Mesendoderm (in vitro differentiated cells): Measurements from ENCODE around the gene PRDM16.

ENCODE experiments used
- DNase-seq: peaks from one replicate; pipeline ENCODE4 v3.0.0; 2013
- H2AK5ac ChIP-seq: 2 replicates; pipeline ENCODE4 v1.6.1; 2013; ENCODE audit warnings: low read length, inconsistent platforms
- H2BK120ac ChIP-seq: 2 replicates; pipeline ENCODE4 v1.6.1; 2013; ENCODE audit warnings: low read depth, mild to moderate bottlenecking, low read length, moderate library complexity, mixed read lengths
- H2BK15ac ChIP-seq: replicated peaks from 2 replicates; pipeline ENCODE4 v1.6.1; 2013; ENCODE audit warnings: low read depth, mild to moderate bottlenecking, moderate library complexity
- H2BK5ac ChIP-seq: 2 replicates; pipeline ENCODE4 v1.6.1; 2013; ENCODE audit warnings: low read length, inconsistent platforms
- H3K18ac ChIP-seq: 2 replicates; pipeline ENCODE4 v1.6.1; 2013; ENCODE audit warnings: mild to moderate bottlenecking, low read length, mixed read lengths
- H3K23ac ChIP-seq: one replicate; pipeline ENCODE4 v1.6.1; 2013; ENCODE audit warnings: low read length
- H3K27ac ChIP-seq: 2 replicates; pipeline ENCODE4 v1.5.1; 2013; ENCODE audit warnings: low read depth, mild to moderate bottlenecking, inconsistent platforms, low read length, moderate library complexity
- H3K27me3 ChIP-seq: 2 replicates; pipeline ENCODE4 v1.6.1; 2013; ENCODE audit warnings: low read length, control low read depth, mild to moderate bottlenecking, inconsistent platforms; ENCODE audit not compliant: insufficient read depth, poor library complexity
- H3K36me3 ChIP-seq: 2 replicates; pipeline ENCODE4 v1.6.1; 2013; ENCODE audit warnings: low read length, inconsistent platforms; ENCODE audit not compliant: control insufficient read depth, insufficient read depth
- H3K4ac ChIP-seq: one replicate; pipeline ENCODE4 v1.6.1; 2013; ENCODE audit warnings: low read depth, mild to moderate bottlenecking, low read length, moderate library complexity
- H3K4me1 ChIP-seq: 2 replicates; pipeline ENCODE4 v1.6.1; 2013; ENCODE audit warnings: low read depth, low read length, inconsistent platforms; ENCODE audit not compliant: control insufficient read depth
- H3K4me2 ChIP-seq: 2 replicates; pipeline ENCODE4 v1.6.1; 2013; ENCODE audit warnings: low read length
- H3K4me3 ChIP-seq: 2 replicates; pipeline ENCODE4 v1.5.1; 2013; ENCODE audit warnings: mild to moderate bottlenecking, low read length
- H3K56ac ChIP-seq: one replicate; pipeline ENCODE4 v1.6.1; 2013; ENCODE audit warnings: low read length
- H3K79me1 ChIP-seq: 2 replicates; pipeline ENCODE4 v1.6.1; 2013; ENCODE audit warnings: low read length, inconsistent platforms
- H3K79me2 ChIP-seq: 2 replicates; pipeline ENCODE4 v1.6.1; 2013; ENCODE audit warnings: mild to moderate bottlenecking, low read length; ENCODE audit not compliant: control insufficient read depth, insufficient read depth
- H3K9ac ChIP-seq: 2 replicates; pipeline ENCODE4 v1.6.1; 2013; ENCODE audit warnings: low read length, inconsistent platforms
- H4K5ac ChIP-seq: one replicate; pipeline ENCODE4 v1.6.1; 2013; ENCODE audit warnings: low read length
- H4K8ac ChIP-seq: one replicate; pipeline ENCODE4 v1.6.1; 2013; ENCODE audit warnings: low read depth, mild to moderate bottlenecking, control low read depth, low read length, moderate library complexity
- WGBS: extraction: QIAGEN DNeasy Blood & Tissue Kit; methylation state at CpG from one replicate; pipeline ENCODE4 v1.1.7; 2013; ENCODE audit warnings: low lambda C conversion rate, missing lambda C conversion rate; ENCODE audit not compliant: insufficient coverage; ENCODE audit errors: extremely low coverage; 5-methylcytosine and 5-hydroxymethylcytosine counted together

The PRDM16 gene

DNA sequence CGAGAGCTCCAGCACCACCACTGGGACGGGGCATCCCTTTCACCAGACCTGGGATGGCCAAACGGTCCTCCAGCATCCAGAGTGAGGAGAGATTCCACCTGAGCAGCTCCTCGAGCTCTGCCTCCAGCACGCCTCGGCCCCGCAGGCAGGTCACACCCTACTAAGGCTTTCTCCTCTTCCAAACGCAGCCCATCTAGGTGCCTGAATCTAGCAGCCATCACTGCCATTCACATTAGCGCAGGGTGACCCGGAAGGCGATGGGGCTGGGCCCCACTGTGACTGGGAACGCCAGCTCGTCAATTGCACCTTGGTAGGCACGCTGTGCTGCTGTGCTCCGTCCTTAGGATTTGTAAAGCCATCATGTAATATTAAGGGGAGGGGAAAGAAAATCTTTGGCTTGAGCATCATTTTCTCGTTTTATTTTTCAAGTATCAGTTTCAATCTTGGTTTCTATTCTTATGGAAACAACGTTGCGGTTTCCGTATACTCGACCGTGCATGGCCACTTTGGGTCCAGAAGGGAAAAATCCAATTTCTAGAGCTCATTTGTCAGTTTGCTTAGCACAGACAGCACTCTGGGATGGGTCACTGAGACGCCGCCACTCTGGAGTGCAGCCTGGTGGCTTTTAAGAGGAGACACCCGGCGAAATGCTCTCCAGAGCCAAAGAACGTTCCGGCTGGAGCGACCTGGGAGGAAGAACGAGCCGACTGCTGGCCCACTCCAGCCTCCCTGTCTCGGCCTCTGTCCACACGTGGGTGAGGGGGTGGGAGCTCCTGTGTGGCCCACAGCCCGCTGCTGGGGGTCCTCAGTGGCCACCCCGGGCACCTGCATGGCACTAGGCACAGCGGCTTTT lies 173.6 kb downstream of the PRDM16 start:
- Histone ChIP-seq H3K56ac (no peak overlapping the region), H2BK120ac (no peak overlapping the region), H3K23ac (no peak overlapping the region), H3K27me3 (no peaks in the 10 kb centered on the region), H3K79me1 (no peaks in the 10 kb centered on the region), H2BK5ac (no peak overlapping the region), H2AK5ac (no peak overlapping the region), H3K79me2 (no peaks in the 10 kb centered on the region), H3K4me1 (no peaks in the 10 kb centered on the region), H4K5ac (no peak overlapping the region), H3K36me3 (no peaks in the 10 kb centered on the region), H4K8ac (no peak overlapping the region), H3K4ac (no peak overlapping the region), H3K4me3 (no peak overlapping the region), H3K18ac (no peak overlapping the region), H3K27ac (no peak overlapping the region), H3K4me2 (no peak overlapping the region), H3K9ac (no peak overlapping the region), H2BK15ac (no peak overlapping the region)
- DNase-seq = no peak
- no CpG with 5 or more reads among the region's 35 CpGs for WGBS

DNA sequence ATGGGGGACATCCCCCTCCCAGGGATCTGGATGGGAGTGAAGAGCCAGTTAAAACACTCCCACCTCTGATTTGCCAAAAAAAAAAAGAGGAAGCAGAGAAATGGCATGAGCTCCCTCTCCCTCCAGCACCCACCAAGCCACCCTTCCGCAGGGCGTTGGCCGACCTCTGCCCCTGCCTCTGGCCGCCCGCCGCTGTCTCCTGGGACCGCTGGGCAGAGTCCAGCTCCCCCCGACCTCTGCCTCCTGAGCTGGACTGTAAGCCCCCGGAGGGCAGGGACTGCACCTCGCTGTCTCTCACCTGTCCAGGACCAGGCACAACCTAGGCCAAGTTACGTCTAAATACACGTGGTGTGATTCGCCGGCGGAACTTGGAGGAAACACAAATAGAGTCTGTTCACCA lies 174.3 kb downstream of the PRDM16 start:
- H3K79me1 ChIP-seq = no peaks in the 10 kb centered on the region
- no peak overlapping the region for H3K9ac ChIP-seq
- no peak overlapping the region for H3K56ac ChIP-seq
- no peak overlapping the region for H2AK5ac ChIP-seq
- no peak overlapping the region for H3K4me3 ChIP-seq
- no peak overlapping the region for H3K18ac ChIP-seq
- H3K27ac ChIP-seq = no peak overlapping the region
- H3K23ac ChIP-seq = no peak overlapping the region
- no peak overlapping the region for H2BK5ac ChIP-seq
- H4K8ac ChIP-seq = no peak overlapping the region
- H4K5ac ChIP-seq = no peak overlapping the region
- H3K4me1 ChIP-seq = no peaks in the 10 kb centered on the region
- H3K27me3 ChIP-seq = no peaks in the 10 kb centered on the region
- no peak overlapping the region for H3K4ac ChIP-seq
- H3K36me3 ChIP-seq = no peaks in the 10 kb centered on the region
- WGBS = no CpG with 5 or more reads among the region's 15 CpGs
- no peak overlapping the region for H2BK120ac ChIP-seq
- H3K4me2 ChIP-seq = no peak overlapping the region
- H2BK15ac ChIP-seq = no peak overlapping the region
- no peak for DNase-seq
- H3K79me2 ChIP-seq = no peaks in the 10 kb centered on the region

GRCh38 chr1:3244025-3244926 lies 175.3 kb downstream of the PRDM16 start:
- H3K56ac ChIP-seq = no peak overlapping the region
- H2BK15ac ChIP-seq = no peak overlapping the region
- no peaks in the 10 kb centered on the region for H3K79me2 ChIP-seq
- DNase-seq = no peak
- H3K27ac ChIP-seq = no peak overlapping the region
- H3K36me3 ChIP-seq = no peaks in the 10 kb centered on the region
- H3K18ac ChIP-seq = no peak overlapping the region
- H3K27me3 ChIP-seq = no peaks in the 10 kb centered on the region
- H3K4me2 ChIP-seq = no peak overlapping the region
- H3K4me1 ChIP-seq = no peaks in the 10 kb centered on the region
- no peak overlapping the region for H4K5ac ChIP-seq
- H3K4ac ChIP-seq = no peak overlapping the region
- H4K8ac ChIP-seq = no peak overlapping the region
- H3K79me1 ChIP-seq = no peaks in the 10 kb centered on the region
- no peak overlapping the region for H2BK120ac ChIP-seq
- H3K9ac ChIP-seq = no peak overlapping the region
- no peak overlapping the region for H3K23ac ChIP-seq
- WGBS = no CpG with 5 or more reads among the region's 37 CpGs
- H2AK5ac ChIP-seq = no peak overlapping the region
- H2BK5ac ChIP-seq = no peak overlapping the region
- no peak overlapping the region for H3K4me3 ChIP-seq

DNA sequence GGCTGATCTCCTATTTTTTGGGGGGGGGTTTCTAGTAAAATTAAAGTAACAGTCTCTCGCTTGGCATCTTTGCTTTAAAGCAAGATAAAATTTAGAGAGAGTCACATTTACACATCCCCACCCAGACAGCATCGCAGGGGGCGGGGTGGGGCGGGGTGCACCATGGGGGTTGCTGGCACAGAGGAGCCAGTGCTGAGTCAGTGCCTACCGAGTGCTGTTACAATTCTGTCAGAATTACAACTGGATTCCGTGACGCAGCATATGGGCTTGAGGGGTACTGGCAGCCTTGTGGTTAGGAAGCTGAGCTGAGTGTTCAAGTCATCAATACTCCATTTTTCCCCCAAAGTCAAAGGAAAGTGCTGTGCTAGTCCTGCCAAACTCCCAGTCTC lies 175.9 kb downstream of the PRDM16 start:
- H3K4ac ChIP-seq = no peak overlapping the region
- no peak overlapping the region for H2AK5ac ChIP-seq
- no peak overlapping the region for H3K4me3 ChIP-seq
- H3K23ac ChIP-seq = no peak overlapping the region
- H2BK15ac ChIP-seq = no peak overlapping the region
- H3K27ac ChIP-seq = no peak overlapping the region
- H4K8ac ChIP-seq = no peak overlapping the region
- H3K79me2 ChIP-seq = no peaks in the 10 kb centered on the region
- no peak overlapping the region for H2BK5ac ChIP-seq
- no peak overlapping the region for H3K9ac ChIP-seq
- no peak overlapping the region for H4K5ac ChIP-seq
- no CpG with 5 or more reads among the region's 7 CpGs for WGBS
- no peak overlapping the region for H3K4me2 ChIP-seq
- H3K18ac ChIP-seq = no peak overlapping the region
- no peaks in the 10 kb centered on the region for H3K27me3 ChIP-seq
- no peak overlapping the region for H3K56ac ChIP-seq
- no peaks in the 10 kb centered on the region for H3K4me1 ChIP-seq
- no peaks in the 10 kb centered on the region for H3K36me3 ChIP-seq
- H3K79me1 ChIP-seq = no peaks in the 10 kb centered on the region
- no peak overlapping the region for H2BK120ac ChIP-seq
- no peak for DNase-seq

- Histone ChIP-seq H4K5ac (no peak overlapping the region), H3K27ac (no peak overlapping the region)
- no CpG with 5 or more reads among the region's 12 CpGs for WGBS
Measured at GRCh38 chr1:3245344-3245743, 176.3 kb downstream of the PRDM16 start.

More at GRCh38 chr1:3245344-3245743, 176.3 kb downstream of the PRDM16 start:
- no peaks in the 10 kb centered on the region for H3K36me3 ChIP-seq
- no peak overlapping the region for H4K8ac ChIP-seq
- no peaks in the 10 kb centered on the region for H3K27me3 ChIP-seq
- H3K79me1 ChIP-seq = no peaks in the 10 kb centered on the region
- H2BK5ac ChIP-seq = no peak overlapping the region
- H3K4ac ChIP-seq = no peak overlapping the region
- no peak overlapping the region for H3K4me3 ChIP-seq
- H3K4me1 ChIP-seq = no peaks in the 10 kb centered on the region
- no peak overlapping the region for H2BK15ac ChIP-seq
- no peak overlapping the region for H3K18ac ChIP-seq
- no peak overlapping the region for H2AK5ac ChIP-seq
- H3K79me2 ChIP-seq = no peaks in the 10 kb centered on the region
- H2BK120ac ChIP-seq = no peak overlapping the region
- no peak overlapping the region for H3K56ac ChIP-seq
- H3K9ac ChIP-seq = no peak overlapping the region
- no peak overlapping the region for H3K4me2 ChIP-seq
- no peak for DNase-seq
- no peak overlapping the region for H3K23ac ChIP-seq
